ENCODE data around the gene DSCAM.

DSCAM gene

DNA sequence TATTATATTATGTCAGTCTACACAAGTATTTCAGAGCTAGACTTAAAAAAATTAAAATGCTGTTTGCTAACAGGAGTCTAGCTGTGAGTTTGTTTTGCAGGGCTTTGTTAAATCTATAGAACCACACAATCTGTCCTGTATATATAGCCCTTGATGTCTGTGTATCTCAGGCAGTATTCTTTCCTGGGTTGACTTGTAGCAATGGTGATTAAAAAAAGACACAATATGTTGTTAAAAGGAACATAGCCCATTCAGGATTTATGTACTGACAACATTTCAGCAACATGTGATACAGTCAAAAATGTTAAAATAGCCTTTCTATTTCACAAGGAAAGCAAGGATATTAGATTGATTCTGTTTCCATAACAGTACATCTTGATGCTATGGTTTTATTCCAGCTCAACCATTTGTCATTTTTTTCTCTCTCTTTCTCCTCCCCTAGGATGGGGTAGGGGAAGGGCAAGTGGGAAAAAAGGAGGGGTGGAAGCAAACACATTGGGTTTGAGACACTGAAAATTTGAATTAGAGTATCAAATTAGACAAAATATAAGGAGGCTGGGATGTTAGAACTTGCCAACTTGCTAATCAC is 139.2 kb downstream of the DSCAM start:
- DNase-seq (ENCODE audit: low read depth), result no peak

DNA sequence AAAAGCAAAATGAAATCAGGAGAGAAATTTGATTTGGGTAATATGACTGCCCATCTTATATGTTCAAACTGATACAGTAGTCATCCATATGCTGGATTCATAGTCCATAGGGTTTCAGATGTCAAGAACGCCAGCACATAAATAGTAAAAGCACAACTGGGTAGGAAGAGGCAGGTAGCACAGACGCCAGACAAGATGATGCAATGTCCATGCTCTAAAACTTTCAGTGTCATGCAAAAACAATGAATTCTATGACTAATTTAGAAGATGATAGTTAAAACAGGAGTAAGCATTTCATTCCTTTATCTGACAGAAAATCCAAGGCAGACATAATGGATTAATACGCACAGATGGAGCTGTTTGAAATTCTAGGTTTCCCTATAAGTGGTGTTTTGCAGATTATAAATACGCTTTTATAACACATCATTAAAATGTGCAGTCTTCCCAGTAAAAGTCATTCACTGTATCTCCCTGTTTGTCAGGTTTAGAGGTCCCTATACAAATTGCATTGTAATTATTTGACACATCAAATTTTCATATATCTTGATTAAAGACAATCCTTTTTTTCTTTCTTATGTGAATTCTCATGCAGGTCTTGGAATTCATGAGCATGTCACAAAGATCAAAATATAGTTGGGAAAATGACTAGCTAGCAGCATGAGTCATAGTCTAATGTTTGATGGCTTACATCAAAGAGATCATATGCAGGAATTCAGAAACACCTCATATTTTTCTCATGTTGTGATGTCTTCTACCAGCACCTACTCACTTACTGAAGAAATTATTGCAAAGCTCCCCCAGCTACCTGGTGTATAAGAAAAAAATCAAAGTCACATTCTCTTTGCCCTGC is 139.9 kb downstream of the DSCAM start:
- peak; percentile 13 for DNase-seq (ENCODE audit: low read depth)

DNA sequence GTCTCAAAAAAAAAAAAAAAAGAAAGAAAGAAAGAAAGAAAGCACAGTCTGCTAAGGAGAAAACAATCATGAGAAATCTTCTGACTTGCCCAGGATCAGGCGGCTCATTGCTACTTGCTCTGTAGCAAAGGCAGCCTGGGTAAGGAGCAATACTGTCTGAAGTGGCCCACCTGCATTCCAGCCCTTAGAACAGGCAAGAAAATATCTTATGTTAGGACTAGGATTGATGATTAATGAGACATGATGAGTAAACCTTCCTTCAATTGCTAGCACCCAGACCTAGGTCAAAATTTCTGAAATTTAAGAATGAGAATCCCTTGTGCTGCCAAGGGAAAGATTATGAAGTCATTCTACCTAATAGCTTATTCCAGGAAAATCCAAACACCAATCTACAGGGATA is 140.8 kb downstream of the DSCAM start:
- DNase-seq (ENCODE audit: low read depth), result no peak

DNA sequence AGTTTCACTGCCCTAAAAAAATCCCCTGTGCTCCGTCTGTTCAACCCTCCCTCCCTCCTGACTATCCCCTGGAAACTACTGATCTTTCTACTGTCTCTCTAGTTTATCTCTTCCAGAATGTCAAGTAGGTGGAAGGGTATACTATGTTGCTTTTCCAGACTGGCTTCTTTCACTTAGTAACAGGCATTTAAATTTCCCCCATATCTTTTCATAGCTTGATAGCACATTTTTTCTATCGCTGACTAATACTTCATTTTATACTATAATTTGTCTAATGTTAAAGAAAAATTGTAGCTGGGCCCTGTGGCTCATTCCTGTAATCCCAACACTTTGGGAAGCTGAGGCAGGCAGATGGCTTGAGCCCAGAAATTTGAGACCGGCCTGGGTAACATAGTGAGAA is 142.8 kb downstream of the DSCAM start:
- no peak for DNase-seq (ENCODE audit: low read depth)

DNA sequence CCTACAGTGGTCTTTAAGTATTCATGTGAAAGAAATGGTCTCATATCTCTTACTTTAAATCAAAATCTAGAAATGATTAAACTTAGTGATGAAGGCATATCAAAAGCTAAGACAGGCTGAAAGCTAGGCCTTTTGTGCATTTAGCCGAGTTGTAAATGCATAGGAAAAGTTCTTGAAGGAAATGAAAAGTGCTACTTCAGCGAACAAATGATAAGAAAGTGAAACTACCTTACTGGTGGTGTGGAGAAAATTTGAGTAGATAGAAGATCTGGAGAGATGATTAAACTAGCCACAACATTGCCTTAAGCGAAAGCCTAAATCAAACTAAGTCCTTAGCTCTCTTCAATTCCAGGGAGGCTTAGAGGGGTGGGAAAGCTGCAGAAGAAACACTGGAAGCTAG is 147.6 kb downstream of the DSCAM start:
- no peak for DNase-seq (ENCODE audit: low read depth)

DNA sequence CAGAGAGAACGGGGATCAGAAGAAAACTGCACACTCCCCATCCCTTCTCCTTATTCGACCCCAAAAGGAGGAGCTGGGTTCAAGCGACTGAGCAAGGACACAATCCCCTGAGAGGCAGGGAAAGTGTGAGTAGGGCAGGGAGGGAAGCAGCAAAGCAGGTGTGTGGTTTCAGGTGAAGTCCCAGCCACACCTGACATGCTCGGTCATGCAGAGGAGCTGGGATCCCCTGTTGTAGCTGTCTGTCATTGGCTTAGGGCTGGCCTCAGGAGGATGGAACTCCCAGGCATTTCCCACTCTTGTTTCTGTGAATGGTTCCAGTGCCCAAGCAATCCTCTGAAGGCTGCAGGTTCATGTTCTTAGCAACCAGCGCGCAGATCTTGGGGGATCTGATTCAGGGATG is 150.7 kb downstream of the DSCAM start:
- DNase-seq (ENCODE audit: low read depth), result no peak

DNA sequence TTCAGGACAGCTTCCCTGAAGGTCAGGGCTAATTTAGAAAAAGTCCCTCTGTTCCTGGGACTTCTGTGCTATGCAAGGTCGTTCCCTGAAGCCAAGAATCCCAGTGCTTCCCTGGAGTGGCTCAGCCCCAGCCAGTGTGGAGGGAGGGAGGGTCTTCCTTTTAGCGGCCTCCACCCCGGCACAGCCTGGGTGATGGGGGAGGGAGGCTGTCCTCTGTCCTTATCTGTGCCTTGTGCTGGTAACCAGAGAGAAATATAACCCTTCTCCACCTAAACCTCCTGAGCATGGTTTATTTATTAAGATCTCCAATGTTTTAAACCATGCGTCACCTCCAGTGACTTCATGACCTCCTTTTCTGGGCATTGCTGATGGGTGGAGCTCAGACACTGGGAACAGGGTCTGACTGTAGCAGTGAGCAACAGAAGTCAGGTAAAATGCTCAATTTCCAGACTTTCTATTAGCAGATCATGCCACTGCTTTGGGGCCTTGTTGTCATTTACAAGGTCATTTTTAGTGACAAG is 157.1 kb downstream of the DSCAM start:
- no peak for DNase-seq (ENCODE audit: low read depth)

DNA sequence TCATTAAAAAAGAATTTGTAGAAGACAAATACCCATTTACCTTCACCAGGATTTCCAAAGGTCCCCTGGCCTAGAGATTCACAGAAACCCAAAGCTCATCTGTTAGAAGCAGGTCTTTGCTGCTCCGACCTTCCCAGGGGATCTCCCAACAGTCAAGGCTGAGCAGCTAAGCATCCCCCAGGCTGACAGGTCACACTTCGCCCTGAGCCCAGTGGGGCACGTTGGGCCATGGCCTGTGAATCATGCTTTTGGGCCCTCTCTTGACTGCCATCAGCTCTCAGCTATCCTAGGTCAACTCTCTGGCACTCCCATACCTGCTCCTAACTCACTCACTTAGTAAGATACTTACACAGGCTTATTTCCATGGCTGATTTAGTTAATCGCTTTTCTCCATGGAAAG is 157.7 kb downstream of the DSCAM start:
- DNase-seq (ENCODE audit: low read depth), result no peak

DNA sequence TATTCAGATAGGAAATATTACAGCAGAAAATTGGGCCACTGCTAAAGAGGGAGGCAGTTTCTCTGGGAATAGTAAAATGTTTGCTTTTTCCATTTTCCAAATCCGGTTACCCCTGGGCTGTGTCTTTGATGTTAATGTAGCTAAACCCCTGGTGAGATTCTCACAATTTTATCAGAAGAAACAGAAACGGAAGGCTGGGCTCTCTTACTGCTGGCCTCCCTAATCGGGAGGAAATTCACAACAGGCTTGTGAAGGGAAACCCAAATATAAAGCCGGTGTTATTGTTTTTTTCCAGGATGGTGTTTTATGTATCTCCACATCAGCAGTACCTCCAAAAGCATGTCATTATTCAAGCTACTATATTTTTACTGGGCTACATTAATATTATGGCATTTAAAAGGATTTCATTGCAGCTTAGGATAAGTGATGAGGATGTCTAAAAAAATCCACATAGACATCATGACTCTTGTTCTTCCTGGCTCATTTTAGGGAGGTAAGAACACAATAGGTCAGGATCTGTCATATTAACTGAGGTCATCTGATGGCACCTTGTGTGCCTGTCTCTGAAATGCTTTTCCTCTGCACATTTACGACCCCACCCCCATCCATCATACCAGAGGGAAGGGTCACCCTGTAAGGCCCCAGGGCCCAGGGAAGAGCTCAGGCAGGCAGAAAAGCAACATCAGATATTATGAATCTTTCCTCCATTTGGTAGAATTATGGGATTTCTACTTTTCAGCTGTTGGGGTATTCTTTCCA is 158.7 kb downstream of the DSCAM start:
- no peak for DNase-seq (ENCODE audit: low read depth)

DNA sequence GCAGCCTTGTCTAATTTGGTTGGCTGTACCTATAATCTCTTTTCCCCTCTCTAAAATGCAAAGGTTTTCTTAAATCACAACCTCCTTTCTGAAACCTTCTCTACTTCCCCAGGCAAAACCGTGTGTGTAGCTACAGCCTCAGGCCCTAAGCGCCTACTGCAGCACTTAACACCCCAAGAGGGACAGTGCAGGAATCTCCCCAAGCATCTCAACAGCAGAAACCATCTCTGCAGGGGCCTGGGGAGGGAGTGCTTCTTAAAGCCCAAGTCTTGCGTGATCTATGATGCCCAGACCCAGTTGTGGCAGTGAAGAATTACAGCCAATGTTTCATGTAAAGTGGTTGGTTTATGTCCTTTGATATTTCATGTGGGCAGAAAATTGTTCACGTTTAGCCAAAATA is 159.3 kb downstream of the DSCAM start:
- no peak for DNase-seq (ENCODE audit: low read depth)

DNA sequence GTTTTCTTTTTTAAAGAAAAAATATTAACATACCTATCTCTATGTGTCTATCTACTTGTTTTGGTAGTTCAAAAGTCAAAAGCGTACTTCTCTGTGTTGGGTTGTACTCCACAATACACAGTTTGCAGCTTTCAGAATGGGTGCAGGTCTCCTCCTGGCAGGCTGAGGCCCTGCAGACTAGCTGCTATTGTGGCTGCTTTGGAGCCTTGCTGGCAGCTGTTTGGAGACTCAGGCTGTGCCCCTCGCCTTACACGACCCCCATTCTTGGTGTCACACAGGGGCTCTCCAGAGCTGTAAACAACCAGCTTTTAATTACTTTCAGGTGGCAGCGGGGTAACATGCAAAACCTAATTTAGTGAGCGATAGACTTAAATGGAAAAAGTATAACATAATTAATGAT is 160.4 kb downstream of the DSCAM start:
- DNase-seq (ENCODE audit: low read depth), result no peak

DNA sequence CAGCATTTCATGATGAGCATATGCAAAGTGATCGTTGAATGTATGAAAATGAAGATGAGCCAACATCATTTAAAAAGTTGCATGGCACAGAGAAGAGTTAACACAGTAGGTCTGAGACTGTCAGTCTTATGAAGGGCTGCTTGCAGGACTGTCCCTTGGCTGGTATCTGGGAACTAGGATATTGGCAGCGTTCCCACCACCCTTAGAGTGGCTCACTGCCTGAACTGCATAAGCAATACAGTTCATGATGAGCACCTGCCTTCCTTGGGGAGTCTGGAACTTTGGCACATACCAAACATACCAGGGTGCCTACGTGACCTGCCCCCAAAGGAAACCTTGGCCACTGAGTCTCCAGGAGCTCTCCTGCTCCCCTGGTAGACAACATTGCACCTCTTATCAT is 161.8 kb downstream of the DSCAM start:
- DNase-seq (ENCODE audit: low read depth), result peak; percentile 1

DNA sequence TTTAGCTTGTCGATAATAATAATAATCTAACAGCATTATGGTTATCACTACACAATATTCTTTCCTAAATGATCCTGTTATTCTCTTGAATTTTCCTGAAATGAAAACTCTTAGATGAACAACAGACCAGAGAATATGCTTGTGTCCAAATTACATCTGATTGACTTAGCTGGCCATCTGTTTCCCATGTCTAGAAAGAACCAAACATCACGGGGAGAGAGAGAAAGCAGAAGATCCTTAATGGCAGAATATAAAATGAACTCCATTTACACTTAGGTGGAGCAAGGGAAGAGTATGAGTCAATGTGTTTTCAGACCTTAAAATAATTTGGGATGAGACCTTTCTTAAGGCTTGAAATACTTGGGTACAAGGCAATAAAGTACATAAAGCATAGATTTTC is 162.2 kb downstream of the DSCAM start:
- DNase-seq (ENCODE audit: low read depth), result no peak

DNA sequence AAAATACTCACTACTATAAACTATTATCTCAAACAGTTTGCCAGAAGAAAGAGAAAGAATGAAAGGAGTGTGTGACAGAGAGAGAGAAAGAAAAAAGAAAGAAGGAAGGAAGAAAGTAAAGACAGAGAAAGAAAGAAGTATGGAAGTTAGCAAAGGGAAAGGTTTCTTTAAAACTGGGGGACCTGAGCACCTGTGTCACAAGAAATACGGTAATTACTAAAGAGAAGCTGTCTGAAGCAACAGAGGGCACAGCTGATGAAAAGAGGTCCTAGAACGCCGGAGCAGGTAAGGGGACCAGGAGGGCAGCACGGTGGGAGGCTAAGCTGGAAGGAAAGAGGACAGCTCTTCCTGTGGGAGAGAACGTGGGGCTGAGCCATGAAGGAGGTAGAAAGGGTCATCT is 163.6 kb downstream of the DSCAM start:
- DNase-seq (ENCODE audit: low read depth), result no peak

DNA sequence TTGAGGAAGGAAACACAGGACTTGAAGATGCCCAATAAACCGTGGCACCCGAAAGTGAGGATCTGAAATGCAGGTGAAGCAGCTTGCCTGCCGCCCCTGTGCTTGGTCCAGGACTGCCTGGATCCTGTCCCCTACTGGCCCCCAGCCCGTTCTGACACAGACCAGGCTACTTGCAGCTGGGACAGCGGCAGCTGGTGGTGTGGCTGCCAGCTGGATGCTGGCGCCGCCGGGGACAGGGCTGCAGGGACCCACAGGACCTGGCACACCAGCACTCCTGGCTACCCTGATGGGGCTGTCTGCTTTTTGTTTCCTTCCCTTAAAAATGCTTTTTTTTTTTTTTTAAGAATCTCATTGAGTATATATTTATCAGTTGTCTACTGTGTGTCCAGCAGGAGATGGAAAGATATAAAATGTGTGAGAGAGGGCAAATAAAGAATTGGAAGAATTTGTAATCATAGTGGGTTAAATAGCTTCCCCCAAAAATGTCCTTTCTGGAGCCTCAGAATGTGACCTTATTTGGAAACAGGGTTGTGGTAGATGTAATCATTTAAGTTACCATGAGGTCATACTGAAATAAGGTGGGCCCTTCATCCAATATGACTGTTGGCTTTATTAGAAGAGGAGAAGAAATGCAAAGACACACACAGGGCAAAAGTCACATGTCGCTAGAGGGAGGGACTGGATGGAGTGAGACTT is 165.6 kb downstream of the DSCAM start:
- no peak for DNase-seq (ENCODE audit: low read depth)

DNA sequence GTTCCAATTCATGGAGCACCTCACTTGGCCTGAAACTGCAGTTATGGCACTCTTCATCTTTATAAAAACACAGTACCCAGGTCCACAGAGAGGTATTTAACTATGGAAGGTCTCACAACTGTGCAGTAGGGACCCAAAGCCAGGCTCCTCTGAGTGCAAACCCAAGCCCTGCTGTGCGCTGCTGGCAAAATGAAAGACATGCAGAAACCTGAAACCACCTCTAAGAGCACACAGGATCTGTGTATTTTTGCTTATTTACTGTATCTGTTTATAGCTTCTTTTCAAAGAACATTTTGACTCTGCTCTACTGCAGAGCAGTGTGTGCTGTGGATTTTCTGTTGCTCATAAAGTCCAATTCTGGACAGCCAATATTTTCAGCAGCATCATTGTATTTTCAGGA is 166.6 kb downstream of the DSCAM start:
- no peak for DNase-seq (ENCODE audit: low read depth)

DNA sequence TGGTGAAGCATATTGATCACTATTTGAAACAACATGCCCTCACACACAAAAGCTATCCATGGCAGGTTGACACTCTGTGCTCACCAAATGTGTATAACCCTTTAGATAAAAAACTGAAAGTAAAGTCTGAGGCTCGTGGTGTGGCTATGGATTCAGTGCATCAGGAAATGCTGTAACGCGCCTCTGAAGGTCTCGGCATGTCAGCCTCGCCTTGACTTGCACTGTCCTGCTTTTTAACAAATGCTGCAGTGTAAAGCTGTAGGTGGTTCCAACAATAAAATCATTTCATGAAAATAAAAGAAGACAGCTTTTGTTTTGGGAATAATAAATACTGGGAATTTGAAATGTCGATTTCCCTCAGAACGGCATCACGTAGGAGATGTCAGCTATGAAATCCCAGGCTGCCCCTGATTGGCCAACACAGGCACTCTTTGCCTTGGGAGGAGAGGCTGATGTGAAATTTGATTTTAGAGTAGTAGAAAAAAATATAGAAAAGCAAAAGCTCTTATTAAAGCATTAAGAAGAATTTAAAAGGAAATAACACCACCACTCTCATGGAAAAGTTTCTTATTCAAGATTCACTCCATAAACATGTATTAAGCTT is 168.2 kb downstream of the DSCAM start:
- no peak for DNase-seq (ENCODE audit: low read depth)

DNA sequence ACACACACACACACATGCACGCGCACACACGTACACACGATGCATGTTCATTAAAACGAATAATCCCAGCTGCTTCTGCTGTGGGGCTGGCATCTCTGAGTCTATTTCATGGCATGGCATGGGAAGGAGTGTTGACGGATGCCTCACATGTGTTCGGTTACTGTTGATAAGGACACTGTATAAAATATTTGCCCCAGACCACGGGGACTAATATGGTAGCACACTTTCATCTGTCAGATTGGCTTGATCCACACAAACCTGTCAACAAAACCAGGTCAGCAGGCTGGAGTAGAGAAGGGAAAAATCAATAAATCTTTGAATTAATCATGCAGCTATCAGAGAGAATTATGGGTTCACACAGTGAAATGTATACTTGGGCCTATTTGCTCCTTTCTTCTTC is 171.9 kb downstream of the DSCAM start:
- DNase-seq (ENCODE audit: low read depth), result no peak

DNA sequence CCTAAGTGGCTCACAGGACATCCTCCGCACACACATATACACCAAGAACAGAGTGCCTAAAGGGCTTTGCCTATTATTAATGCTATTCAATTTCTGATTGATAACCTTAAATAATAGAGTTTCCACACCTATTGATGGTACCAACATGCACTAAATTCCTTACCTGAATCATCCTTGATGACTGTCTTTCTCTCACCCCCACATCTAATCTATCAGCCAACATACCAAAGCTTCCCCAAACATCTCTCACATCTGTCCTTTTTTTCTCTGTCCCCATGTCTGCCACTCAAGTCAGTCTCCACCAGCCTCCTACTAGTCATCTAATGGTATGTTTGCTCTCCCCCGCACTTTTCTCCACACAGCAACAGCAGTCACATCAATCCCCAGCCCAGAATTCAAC is 174.4 kb downstream of the DSCAM start:
- no peak for DNase-seq (ENCODE audit: low read depth)

DNA sequence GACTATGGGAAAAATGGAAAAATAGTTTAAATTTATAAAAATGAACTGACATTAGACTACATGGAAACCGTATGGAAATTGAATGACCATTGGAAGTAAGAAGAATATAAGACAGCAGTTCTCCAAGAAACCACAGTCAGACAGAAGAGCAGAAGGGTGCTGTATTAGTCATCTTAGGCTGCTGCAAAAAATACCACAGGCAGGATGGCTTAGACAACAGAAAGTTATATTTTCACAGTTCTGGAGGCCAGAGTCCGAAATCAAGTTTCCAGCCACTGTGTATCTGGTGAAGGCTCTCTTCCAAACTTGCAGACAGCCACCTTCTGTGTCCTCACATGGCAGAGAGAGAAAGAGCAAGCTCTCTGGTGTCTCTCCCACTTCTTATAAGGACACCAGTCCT is 175.2 kb downstream of the DSCAM start:
- peak; percentile 1 for DNase-seq (ENCODE audit: low read depth)

DNA sequence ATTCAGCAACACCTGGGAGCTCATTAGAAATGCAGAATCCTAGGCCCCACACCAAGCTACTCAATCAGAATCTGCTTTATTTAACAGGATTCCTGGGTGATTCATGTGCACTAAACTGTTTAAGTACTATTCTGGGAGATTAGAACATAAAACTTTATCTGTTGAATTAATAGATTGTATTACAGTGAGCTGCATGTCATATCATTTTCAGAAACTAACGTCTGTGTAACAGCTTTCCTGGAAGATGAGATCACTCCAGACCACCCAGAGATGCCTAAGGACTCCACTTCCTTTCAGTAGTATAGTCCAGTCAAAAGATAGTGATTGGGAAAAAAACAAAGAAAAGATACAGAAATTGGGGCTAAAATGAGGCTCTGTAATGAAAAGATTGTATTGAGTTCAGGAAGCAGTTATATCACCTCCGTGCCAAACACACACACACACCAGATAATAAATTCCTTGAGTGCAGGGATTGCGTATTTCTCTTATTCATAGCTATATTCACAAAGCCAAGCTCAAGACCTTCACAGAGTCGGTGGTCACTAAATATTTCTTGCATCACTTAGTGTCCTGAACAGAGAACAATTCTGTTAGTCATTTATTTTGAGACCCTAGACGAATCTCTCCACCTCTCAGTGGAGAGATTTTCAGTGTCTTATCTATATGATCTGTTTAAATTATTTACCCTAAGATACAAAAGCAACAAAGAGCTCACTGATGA is 178.2 kb downstream of the DSCAM start:
- no peak for DNase-seq (ENCODE audit: low read depth)

All from ELR (cell line).